Amygdala (tissue), 56 donors: ENCODE results near the gene HNRNPL.
"Not testable (repeated sequence)": the region's sequence is repeated elsewhere in the genome, so short reads cannot be mapped to it uniquely, and the experiment has no call there.

Experiments used
- DNase-seq, 56 donors: peaks; one replicate each; lab custom pipeline; 2025; lab: John Stamatoyannopoulos, UW

The HNRNPL gene

GRCh38 chr19:38849860-38850435 is at the start of gene HNRNPL:
Gene HNRNPL (minus strand): TSS chr19:38849986. CDS start chr19:38849966, 20 bp downstream.
- peak; percentile 96 to 100 (median 100) for DNase-seq

DNA sequence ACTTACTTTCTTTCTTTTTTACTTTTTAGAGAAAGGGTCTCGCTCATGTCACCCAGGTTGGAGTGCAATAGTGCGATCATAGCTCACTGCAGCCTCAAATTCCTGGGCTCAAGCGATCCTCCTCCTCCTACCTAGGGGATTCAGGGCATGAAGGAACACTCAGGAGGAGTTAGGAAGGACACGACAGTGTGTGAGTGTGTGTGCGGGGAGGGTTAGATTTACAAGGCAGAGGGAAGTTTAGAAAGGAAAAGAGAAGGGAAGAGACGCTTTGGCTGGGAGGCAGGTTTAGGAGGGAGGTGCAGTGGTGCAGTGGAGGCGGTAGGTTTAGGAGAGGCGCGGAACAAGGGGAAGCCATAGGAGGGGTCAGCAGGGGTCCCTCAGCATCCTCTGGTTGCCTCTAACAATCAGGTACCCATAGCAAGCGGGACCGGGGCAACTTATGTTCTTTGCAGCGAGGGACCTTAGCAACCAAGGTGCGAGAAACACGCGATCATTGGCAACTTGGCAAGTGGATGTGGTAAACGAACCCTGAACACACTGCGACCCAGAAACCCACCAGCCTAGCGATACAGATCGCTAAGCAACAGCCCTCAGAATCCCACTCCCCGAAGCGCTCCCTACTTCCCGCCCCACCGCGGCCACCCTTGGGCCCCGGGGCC is 49.1 kb upstream of the HNRNPL start:
- DNase-seq: peak in 5 of 56 donors; percentile 24 to 62 (median 45)

GRCh38 chr19:38894968-38895367 is 45.2 kb upstream of the HNRNPL start:
- DNase-seq: no peak

DNA sequence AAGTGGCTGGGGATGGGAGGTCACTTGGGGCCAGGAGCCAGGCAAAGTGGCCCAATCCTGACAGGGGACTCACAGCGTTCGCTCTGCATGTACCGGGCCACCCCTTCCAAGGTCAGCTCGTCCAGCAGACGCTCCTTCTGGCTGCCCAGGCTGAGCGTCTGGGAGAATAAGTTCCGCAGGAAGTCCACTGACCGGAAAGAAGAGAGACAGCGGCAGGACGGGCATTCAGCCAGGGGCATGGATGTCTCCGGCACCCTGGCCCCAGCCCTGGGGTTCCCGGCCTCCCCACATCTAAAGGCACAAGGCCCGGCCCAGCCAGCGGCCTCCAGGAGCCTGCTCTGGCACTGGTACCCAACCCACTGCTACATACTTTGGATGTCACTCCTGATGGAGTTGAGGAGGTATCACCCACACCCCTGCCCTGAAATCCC is 43.6 kb upstream of the HNRNPL start:
- DNase-seq: peak in 2 of 56 donors; percentile 17 to 22

DNA sequence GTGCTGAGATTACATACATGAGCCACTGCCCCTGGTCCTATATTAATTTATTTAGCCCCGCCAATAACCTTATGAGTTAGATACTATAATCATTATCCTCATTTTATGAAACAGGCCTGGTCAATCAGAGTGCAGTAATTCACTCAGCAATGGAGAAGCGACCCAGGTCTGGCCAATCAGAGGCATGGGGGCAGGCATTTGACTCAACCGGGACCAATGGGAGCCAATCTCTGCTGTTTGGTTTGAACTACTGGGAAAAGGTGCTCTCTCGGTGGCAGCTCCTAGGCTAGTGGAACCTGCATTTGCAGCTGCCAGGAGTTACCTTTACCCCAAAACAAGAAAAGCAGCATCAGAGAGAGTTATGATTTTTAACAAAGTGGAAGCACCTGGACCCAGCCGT is 43.1 kb upstream of the HNRNPL start:
- DNase-seq: no peak

DNA sequence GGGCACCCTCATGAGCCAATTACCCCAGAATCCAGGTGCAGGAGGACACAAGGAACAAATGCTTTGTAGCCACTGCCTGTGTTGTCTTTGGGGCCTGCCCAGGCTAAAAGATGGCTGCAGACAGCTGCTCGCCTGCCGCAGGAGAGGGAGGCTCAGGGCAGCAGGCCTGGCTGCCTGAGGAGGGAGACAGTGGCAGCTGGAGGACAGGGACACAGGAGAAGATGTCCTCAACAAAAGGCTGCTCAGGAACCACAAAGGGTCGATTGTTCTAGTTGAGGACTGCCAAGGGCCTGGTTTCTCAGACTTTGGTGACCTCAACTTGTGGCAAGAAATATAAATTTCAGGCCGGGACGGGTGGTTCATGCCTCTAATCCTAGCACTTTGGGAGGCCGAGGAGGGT is 42.0 kb upstream of the HNRNPL start:
- DNase-seq: peak in 38 of 56 donors; percentile 2 to 76 (median 39)

GRCh38 chr19:38890686-38891085 is 40.9 kb upstream of the HNRNPL start:
- no peak for DNase-seq

DNA sequence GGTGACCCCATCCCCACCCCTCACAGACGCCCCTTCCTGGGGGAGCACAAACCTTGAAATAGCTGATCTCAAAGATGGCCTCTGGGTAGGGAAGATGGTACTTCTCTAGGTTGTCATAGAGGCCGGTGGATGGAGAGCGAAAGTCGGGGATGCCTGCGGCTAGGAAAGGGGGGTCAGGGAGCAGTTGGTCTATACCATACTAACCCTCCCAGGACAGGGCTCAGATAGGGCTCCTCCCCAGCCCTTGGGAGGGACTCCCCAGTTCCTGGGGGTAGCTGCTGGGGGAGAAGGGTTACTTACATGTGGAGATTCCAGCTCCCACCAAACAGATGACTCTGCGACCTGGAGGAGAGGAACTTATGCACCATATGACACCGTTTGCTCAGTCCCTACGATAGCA is 40.0 kb upstream of the HNRNPL start:
- no peak for DNase-seq

DNA sequence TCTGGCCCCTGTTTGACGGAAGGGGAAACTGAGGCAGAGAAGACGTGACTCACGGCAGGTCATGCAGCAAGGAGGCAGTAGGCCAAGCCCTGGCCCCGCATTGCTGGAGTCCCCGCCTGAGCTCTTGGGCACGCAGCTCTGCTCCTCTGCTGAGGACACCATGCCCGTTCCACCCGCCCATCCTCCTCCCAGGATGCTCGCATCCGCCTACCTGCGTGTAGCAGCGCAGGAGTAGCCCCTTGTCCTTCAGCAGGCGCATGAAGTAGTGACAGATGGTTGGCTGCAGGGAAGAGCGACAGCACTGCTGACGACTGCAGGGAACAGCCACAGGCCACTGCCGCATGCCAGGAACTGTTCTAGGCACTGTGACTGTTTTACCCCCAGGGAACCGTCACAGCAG is 39.1 kb upstream of the HNRNPL start:
- DNase-seq: peak in 1 of 56 donors; percentile 12

DNA sequence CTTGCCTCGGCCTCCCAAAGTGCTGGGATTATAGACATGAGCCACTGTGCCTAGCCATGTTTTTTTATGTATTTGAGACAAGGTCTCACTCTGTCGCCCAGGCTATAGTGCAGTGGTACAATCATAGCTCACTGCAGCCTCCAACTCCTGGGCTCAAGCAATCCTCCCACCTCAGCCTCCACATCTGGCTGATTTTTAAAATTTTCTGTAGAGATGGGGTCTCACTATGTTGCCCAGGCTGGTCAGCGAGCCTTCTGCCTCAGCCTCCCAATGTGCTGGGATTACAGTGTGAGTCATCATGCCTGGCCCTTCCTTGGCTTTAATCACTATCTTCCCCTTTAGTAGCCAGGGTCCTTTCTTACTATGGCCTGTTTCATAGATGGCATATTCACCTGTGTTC is 34.9 kb upstream of the HNRNPL start:
- DNase-seq: not testable (repeated sequence)

DNA sequence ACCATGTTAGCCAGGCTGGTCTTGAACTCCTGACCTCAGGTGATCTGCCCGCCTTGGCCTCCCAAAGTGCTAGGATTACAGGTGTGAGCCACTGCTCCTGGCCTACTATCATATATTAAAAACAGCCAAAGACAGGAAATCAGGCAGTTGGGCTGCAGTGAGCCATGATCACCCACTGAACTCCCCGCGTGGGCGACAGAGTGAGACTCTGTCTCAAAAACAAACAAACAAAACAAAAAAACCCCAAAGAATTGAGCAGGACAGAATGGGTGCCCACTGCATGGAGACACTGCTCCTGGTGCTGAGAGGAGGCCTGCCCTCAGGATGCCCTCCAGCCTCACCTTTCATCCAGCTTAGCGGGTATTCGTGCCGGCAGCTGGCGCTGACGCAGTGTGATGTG is 33.5 kb upstream of the HNRNPL start:
- DNase-seq: no peak

- no peak for DNase-seq
These were observed 31.3 kb upstream of the HNRNPL start for GRCh38 chr19:38880882-38881609.

- no peak for DNase-seq
These were observed 30.5 kb upstream of the HNRNPL start for GRCh38 chr19:38880076-38880881.

GRCh38 chr19:38879400-38879751 is 29.6 kb upstream of the HNRNPL start:
- DNase-seq: no peak

DNA sequence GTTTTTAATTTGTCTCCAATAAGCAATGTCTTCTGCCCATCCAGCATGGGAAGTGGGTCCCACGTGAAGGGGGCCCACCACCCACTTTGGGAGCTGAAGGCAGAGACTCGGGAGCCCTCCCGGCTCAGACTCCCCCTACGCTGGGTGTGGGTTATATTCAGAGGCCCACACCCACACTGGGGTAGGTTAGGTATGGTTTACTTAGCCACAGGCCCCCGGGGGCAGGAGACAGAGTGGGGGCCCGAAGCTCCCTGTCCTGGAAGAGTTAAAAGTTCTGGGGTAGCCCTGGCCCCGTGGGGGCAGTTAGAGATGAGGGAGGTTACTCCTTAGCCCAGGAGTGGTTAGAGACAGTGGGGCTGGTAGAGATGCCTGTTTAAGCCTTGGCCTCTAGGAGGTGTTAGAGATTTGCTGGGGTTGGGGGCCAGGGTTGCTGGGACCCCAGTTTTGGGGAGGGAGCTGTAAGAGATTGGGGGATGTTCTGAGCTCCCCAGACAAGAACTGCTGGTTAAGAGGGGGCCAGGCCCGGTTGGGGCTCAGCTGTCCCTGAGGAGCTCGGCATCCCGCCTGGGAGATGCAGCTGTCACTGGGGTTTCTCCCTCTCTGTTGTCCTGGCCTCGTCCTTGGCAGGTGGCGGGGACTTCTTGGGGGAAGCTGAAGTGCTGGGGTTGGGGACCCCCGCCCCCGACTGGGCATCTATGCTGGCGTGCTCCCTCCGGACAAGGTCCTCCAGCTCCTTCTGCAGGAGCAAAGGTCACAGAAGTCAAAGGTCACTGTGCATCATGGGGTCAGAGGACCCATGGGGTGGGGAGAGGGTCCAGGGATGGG is 29.0 kb upstream of the HNRNPL start:
- no peak for DNase-seq

GRCh38 chr19:38877781-38878574 is 28.2 kb upstream of the HNRNPL start, which contains the start of gene RINL:
Gene RINL (minus strand): TSS chr19:38878275. CDS start chr19:38876742, 1,533 bp downstream.
- peak in 3 of 56 donors; percentile 7 to 35 (median 26) for DNase-seq

DNA sequence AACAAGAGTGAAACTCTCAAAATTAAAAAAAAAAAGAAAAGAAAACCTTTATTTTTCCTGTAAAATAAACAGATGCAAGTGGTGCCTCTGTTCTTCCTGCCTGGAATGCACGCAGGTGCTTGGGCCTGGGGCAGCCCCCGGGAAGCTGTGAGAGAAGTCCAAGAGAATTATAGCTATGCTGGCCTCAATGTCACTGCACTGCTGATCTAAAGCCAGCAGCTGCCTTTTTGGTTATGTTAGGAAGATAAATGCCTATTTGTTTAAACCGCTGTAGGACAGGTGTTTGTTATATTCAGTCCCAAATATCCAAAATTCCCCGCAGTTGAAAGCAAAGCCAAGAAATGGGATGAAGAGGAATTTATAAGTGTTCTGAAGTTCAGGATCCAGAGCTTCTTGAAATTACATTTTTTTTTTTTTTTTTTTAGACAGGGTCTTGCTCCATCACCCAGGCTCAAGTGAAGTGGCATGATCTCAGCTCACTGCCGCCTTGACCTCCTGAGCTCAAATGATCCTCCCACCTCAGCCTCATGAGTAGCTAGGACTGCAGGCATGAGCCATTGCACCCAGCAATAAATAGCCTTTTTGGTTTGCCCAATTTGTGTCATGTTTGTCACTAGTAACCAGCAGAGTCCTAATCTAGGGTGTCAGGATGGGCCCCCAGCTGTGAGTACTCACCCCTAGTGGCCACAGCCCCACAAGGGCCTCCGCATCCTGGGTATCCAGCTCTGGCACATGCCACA is 26.0 kb upstream of the HNRNPL start:
- no peak for DNase-seq

GRCh38 chr19:38873400-38873799 is 23.6 kb upstream of the HNRNPL start:
- DNase-seq: not testable (repeated sequence)
